Loucy (cell line): ENCODE results near the gene ABHD13.

Experiments used
- CTCF ChIP-seq: fragments of 200-600 bp; sonication (generic); conservative IDR thresholded peaks from 2 replicates; pipeline ENCODE4 v1.5.1; 2014; ENCODE audit warnings: mild to moderate bottlenecking, antibody characterized with exemption, low read length
- EZH2phosphoT487 ChIP-seq: fragments of 200-600 bp; IDR thresholded peaks from 2 replicates; pipeline ENCODE4 v1.6.1; 2018; ENCODE audit warnings: antibody characterized with exemption, mild to moderate bottlenecking, moderate library complexity, borderline replicate concordance

GRCh38 chr13:108188260-108188659, 29.9 kb upstream of the ABHD13 start:
- TF ChIP-seq EZH2phosphoT487 (no peak), CTCF (no peak)
